Activated CD4-positive, alpha-beta T cell treated with anti-CD3 and anti-CD28 coated beads, Interleukin-2, amount 50 U/mL, for 16 hours (primary cell): ENCODE measurements around the gene MTOR.

ENCODE experiments used
- DNase-seq: peaks from one replicate; pipeline ENCODE4 v3.0.0-alpha.2; 2020

The MTOR gene

GRCh38 chr1:11059155-11059967 lies 203.0 kb downstream of the MTOR start:
- no peak for DNase-seq

- DNase-seq = no peak
Measured at GRCh38 chr1:11058595-11059154, 203.7 kb downstream of the MTOR start.

- no peak for DNase-seq
Measured at GRCh38 chr1:11058026-11058425, 204.3 kb downstream of the MTOR start.

DNA sequence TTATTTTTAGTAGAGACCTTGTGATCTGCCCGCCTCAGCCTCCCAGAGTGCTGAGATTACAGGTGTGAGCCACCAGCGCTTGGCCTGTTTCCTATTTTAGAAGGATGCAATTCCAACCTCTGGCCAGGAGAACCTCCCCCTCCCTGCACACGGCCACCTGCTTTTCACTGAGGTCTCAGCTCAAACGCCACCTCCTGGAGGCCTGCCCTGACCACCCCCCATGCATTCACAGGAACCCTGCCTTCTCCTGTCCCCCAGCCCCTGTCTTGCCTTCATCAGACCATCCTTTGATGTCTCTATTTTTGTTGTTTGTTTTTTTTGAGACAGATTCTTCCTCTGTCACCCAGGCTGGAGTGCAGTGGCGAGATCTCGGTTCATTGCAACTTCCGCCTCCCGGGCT lies 204.9 kb downstream of the MTOR start:
- DNase-seq = no peak
